H1 (cell line): Measurements from ENCODE around the gene SELENOV. TPM values are rescaled to one million over a fixed set of nuclear protein-coding genes. Genes with fewer than 3 reads are reported as not detected.

Experiments used
- CTCF ChIA-PET: fragments of 300-600 bp; sonication (Branson Sonifier 250); formaldehyde crosslinking; loops from one replicate; lab custom pipeline; 2021; ENCODE audit not compliant: partially characterized antibody; lab: Charles Lee
- POLR2A ChIA-PET: fragments of 300-600 bp; sonication (Branson Sonifier 250); formaldehyde crosslinking; loops from one replicate; lab custom pipeline; 2021; ENCODE audit warnings: inconsistent platforms; ENCODE audit not compliant: partially characterized antibody; lab: Charles Lee
- DNase-seq, 2 experiments: peaks; one replicate each; pipeline versions ENCODE4 v3.0.0 to v3.0.0-alpha.2; 2010 to 2022; ENCODE audit warnings: low spot score in 2 of 2, low read depth in 1 of 2, mixed read lengths in 1 of 2
- FAIRE-seq: peaks from 2 replicates; lab custom pipeline; 2011; peaks lifted over from hg19 to GRCh38; lab: Jason Lieb, UNC
- H2AFZ ChIP-seq: 2 replicates; pipeline ENCODE4 v1.8.1; 2012; ENCODE audit warnings: low read length, inconsistent platforms
- H2AK5ac ChIP-seq: 2 replicates; pipeline ENCODE4 v1.6.1; 2013; ENCODE audit warnings: low read depth, low read length
- H2BK120ac ChIP-seq: replicated peaks from 2 replicates; pipeline ENCODE3; 2013; ENCODE audit warnings: low read depth, low read length, inconsistent platforms
- H2BK12ac ChIP-seq: 2 replicates; pipeline ENCODE4 v1.6.1; 2013; ENCODE audit warnings: low read depth, low read length
- H2BK15ac ChIP-seq: 2 replicates; pipeline ENCODE4 v1.6.1; 2013; ENCODE audit warnings: low read length
- H2BK20ac ChIP-seq: 2 replicates; pipeline ENCODE4 v1.6.1; 2013; ENCODE audit warnings: low read length
- H2BK5ac ChIP-seq: 2 replicates; pipeline ENCODE4 v1.6.1; 2013; ENCODE audit warnings: low read depth, low read length
- H3K14ac ChIP-seq: 2 replicates; pipeline ENCODE4 v1.6.1; 2013; ENCODE audit warnings: inconsistent platforms; ENCODE audit not compliant: insufficient read length
- H3K18ac ChIP-seq: 2 replicates; pipeline ENCODE4 v1.6.1; 2013; ENCODE audit warnings: low read length; ENCODE audit errors: extremely low read depth
- H3K23ac ChIP-seq: 2 replicates; pipeline ENCODE4 v1.6.1; 2013; ENCODE audit warnings: inconsistent platforms; ENCODE audit not compliant: insufficient read length
- H3K23me2 ChIP-seq: 2 replicates; pipeline ENCODE4 v1.6.1; 2013; ENCODE audit warnings: low read depth, low read length
- H3K27ac ChIP-seq: 2 replicates; pipeline ENCODE4 v1.6.1; 2011; ENCODE audit warnings: low read depth, low read length, inconsistent platforms
- H3K27me3 ChIP-seq, 4 experiments: replicated peaks in 1 of 4; 1 replicate in 1 of 4; 2 replicates in 3 of 4; pipeline versions ENCODE4 v1.6.1 to v1.8.1; 2011 to 2013; ENCODE audit warnings: low read length in 3 of 4, mild to moderate bottlenecking in 3 of 4, inconsistent platforms in 2 of 4, mixed read lengths in 2 of 4, moderate library complexity in 1 of 4; ENCODE audit not compliant: control insufficient read depth in 3 of 4, insufficient read depth in 3 of 4; ENCODE audit errors: extremely low read depth in 1 of 4
- H3K36me3 ChIP-seq, 4 experiments: 2 replicates each; pipeline versions ENCODE4 v1.6.1 to v1.8.1; 2011 to 2013; ENCODE audit warnings: mild to moderate bottlenecking in 4 of 4, low read length in 3 of 4, moderate library complexity in 2 of 4, control low read depth in 1 of 4, inconsistent platforms in 1 of 4; ENCODE audit not compliant: insufficient read depth in 4 of 4, control insufficient read depth in 2 of 4
- H3K4ac ChIP-seq: replicated peaks from 2 replicates; pipeline ENCODE3; 2013; ENCODE audit warnings: low read length, low read depth, mixed read lengths, inconsistent platforms; ENCODE audit not compliant: insufficient read length
- H3K4me1 ChIP-seq, 4 experiments: replicated peaks in 1 of 4; 1 replicate in 1 of 4; 2 replicates in 3 of 4; pipeline versions ENCODE4 v1.6.1 to v1.8.1; 2011 to 2013; ENCODE audit warnings: low read length in 3 of 4, inconsistent platforms in 2 of 4, mixed read lengths in 1 of 4; ENCODE audit not compliant: insufficient read depth in 4 of 4, control insufficient read depth in 3 of 4
- H3K4me2 ChIP-seq, 2 experiments: 2 replicates each; pipeline versions ENCODE4 v1.6.1 to v1.8.1; 2011 to 2013; ENCODE audit warnings: low read depth in 2 of 2, low read length in 2 of 2, control low read depth in 1 of 2, inconsistent platforms in 1 of 2, mild to moderate bottlenecking in 1 of 2; ENCODE audit not compliant: insufficient read depth in 1 of 2
- H3K4me3 ChIP-seq, 4 experiments: fragments of 200-600, 300-600 bp in 1 of 4; sonication (generic), shearing (Covaris generic), sonication (Bioruptor Twin) in 1 of 4; 2 replicates each; pipeline versions ENCODE4 v1.5.1 to v1.8.1; 2011 to 2016; ENCODE audit warnings: low read length in 4 of 4, low read depth in 3 of 4, control low read depth in 2 of 4, inconsistent platforms in 2 of 4, mild to moderate bottlenecking in 2 of 4, mixed read lengths in 1 of 4, moderate library complexity in 1 of 4; ENCODE audit not compliant: insufficient read depth in 2 of 4; ENCODE audit errors: extremely low read depth in 1 of 4
- H3K56ac ChIP-seq: replicated peaks from 2 replicates; pipeline ENCODE3; 2013; ENCODE audit warnings: low read depth, mild to moderate bottlenecking, mixed read lengths, low read length, inconsistent platforms; ENCODE audit not compliant: insufficient read length
- H3K79me1 ChIP-seq: 2 replicates; pipeline ENCODE4 v1.6.1; 2013; ENCODE audit warnings: low read depth, low read length, control low read depth
- H3K79me2 ChIP-seq, 2 experiments: 2 replicates each; pipeline versions ENCODE4 v1.6.1 to v1.8.1; 2012 to 2013; ENCODE audit warnings: low read length in 2 of 2, mild to moderate bottlenecking in 2 of 2, inconsistent platforms in 1 of 2; ENCODE audit not compliant: insufficient read depth in 2 of 2, control insufficient read depth in 1 of 2
- H3K9ac ChIP-seq, 4 experiments: replicated peaks in 1 of 4; 1 replicate in 1 of 4; 2 replicates in 3 of 4; pipeline versions ENCODE4 v1.6.1 to v1.8.1; 2011 to 2013; ENCODE audit warnings: low read depth in 3 of 4, low read length in 3 of 4, control low read depth in 2 of 4, mild to moderate bottlenecking in 2 of 4, moderate library complexity in 2 of 4, inconsistent platforms in 1 of 4; ENCODE audit errors: extremely low read depth in 1 of 4
- H3K9me3 ChIP-seq, 2 experiments: 2 replicates each; pipeline versions ENCODE4 v1.6.1 to v1.8.1; 2012 to 2013; ENCODE audit warnings: mild to moderate bottlenecking in 2 of 2, moderate library complexity in 2 of 2, control low read depth in 1 of 2, inconsistent platforms in 1 of 2, low read depth in 1 of 2, low read length in 1 of 2, mixed read lengths in 1 of 2; ENCODE audit not compliant: insufficient read depth in 2 of 2
- H4K20me1 ChIP-seq, 2 experiments: replicated peaks in 1 of 2; 2 replicates each; pipeline versions ENCODE3 to v1.8.1; 2011 to 2013; ENCODE audit warnings: inconsistent platforms in 2 of 2, low read length in 2 of 2, mild to moderate bottlenecking in 1 of 2; ENCODE audit not compliant: insufficient read depth in 2 of 2, control insufficient read depth in 1 of 2
- H4K5ac ChIP-seq: 2 replicates; pipeline ENCODE4 v1.6.1; 2013; ENCODE audit warnings: low read length, low read depth, mixed read lengths, inconsistent platforms; ENCODE audit not compliant: insufficient read length
- H4K8ac ChIP-seq: 2 replicates; pipeline ENCODE4 v1.8.0; 2013; ENCODE audit warnings: mild to moderate bottlenecking, moderate library complexity, low read length, inconsistent platforms; ENCODE audit not compliant: insufficient read depth; ENCODE audit errors: extremely low read depth
- H4K91ac ChIP-seq: replicated peaks from 2 replicates; pipeline ENCODE3; 2013; ENCODE audit warnings: low read length, mixed read lengths, inconsistent platforms; ENCODE audit not compliant: insufficient read length
- BACH1 ChIP-seq: IDR thresholded peaks from 2 replicates; pipeline ENCODE4 v1.6.1; 2012; ENCODE audit warnings: low read length, improper control_type of control experiment
- BRCA1 ChIP-seq: IDR thresholded peaks from 2 replicates; pipeline ENCODE4 v1.6.1; 2012; ENCODE audit warnings: low read depth, low read length, improper control_type of control experiment
- CBX5 ChIP-seq: fragments of 300-800, 300-1000 bp; sonication (generic); IDR thresholded peaks from 2 replicates; pipeline ENCODE4 v1.7.1; 2016; ENCODE audit warnings: antibody characterized with exemption, low read length, low read depth
- EP300 ChIP-seq, 2 experiments: IDR thresholded peaks; 1 replicate in 1 of 2; 2 replicates in 1 of 2; pipeline ENCODE4 v1.6.1; 2011 to 2012; ENCODE audit warnings: low read depth in 2 of 2, low read length in 2 of 2, mild to moderate bottlenecking in 2 of 2, borderline replicate concordance in 1 of 2, inconsistent platforms in 1 of 2, moderate library complexity in 1 of 2
- GABPA ChIP-seq: IDR thresholded peaks from 2 replicates; pipeline ENCODE4 v1.6.1; 2011; ENCODE audit warnings: mild to moderate bottlenecking, low read length, moderate library complexity, borderline replicate concordance; ENCODE audit not compliant: insufficient read depth
- KDM4A ChIP-seq: IDR thresholded peaks from one replicate; pipeline ENCODE4 v1.7.1; 2012; ENCODE audit warnings: low read depth, mild to moderate bottlenecking, moderate library complexity, low read length, inconsistent platforms; ENCODE audit not compliant: severe bottlenecking
- RNF2 ChIP-seq: fragments of 200-900, 300-1000 bp; sonication (generic); IDR thresholded peaks from 2 replicates; pipeline ENCODE4 v1.7.1; 2016; ENCODE audit warnings: borderline replicate concordance, low read depth, mild to moderate bottlenecking, antibody characterized with exemption, low read length; ENCODE audit not compliant: poor library complexity, severe bottlenecking; ENCODE audit errors: missing control alignments
- SIN3A ChIP-seq, 2 experiments: IDR thresholded peaks in 1 of 2; conservative IDR thresholded peaks in 1 of 2; 2 replicates each; pipeline ENCODE4 v1.6.1; 2011 to 2012; ENCODE audit warnings: low read length in 2 of 2, improper control_type of control experiment in 1 of 2, low read depth in 1 of 2, mild to moderate bottlenecking in 1 of 2
- SRF ChIP-seq: IDR thresholded peaks from 2 replicates; pipeline ENCODE4 v1.6.1; 2011; ENCODE audit warnings: mild to moderate bottlenecking, low read depth, low read length, moderate library complexity
- TBP ChIP-seq: IDR thresholded peaks from 2 replicates; pipeline ENCODE4 v1.6.1; 2011; ENCODE audit warnings: low read depth, low read length, improper control_type of control experiment
- TCF12 ChIP-seq: IDR thresholded peaks from 2 replicates; pipeline ENCODE4 v1.6.1; 2011; ENCODE audit warnings: low read depth, mild to moderate bottlenecking, low read length
- WGBS, 2 experiments: shearing (Covaris generic) in 1 of 2; methylation state at CpG; one replicate each; pipeline versions ENCODE4 v1.1.6 to v1.1.7; 2013 to 2015; ENCODE audit warnings: low lambda C conversion rate in 2 of 2, mixed read lengths in 2 of 2, inconsistent platforms in 1 of 2, low coverage in 1 of 2, missing lambda C conversion rate in 1 of 2; ENCODE audit not compliant: insufficient replicate concordance in 2 of 2, insufficient coverage in 1 of 2, insufficient read length in 1 of 2; ENCODE audit errors: extremely low coverage in 1 of 2, missing lambda C conversion rate in 1 of 2; 5-methylcytosine and 5-hydroxymethylcytosine counted together
- polyA plus RNA-seq, 7 experiments: library from polyadenylated mRNA; depleted of rRNA in 3 of 7; stranded (reverse) in 5 of 7; unstranded in 2 of 7; fragments of >200 nt in 5 of 7; fragments of 200-250 nt in 2 of 7; gene quantifications; 1 replicate in 5 of 7; 2 replicates in 1 of 7; 4 replicates in 1 of 7; pipeline versions ENCODE4 v1.2.1 to v1.2.3, GENCODE V29; 2011 to 2013; ENCODE audit warnings: missing spikeins in 2 of 7, mixed read lengths in 2 of 7
- total RNA-seq: library from RNA; stranded (reverse); fragmentation: NEBNext Ultra II Directional; extraction: Animal tissue kit (Norgen Biotek cat#: 25700); gene quantifications from 2 replicates; pipeline ENCODE4 v1.2.1, GENCODE V29; 2021
- TF ChIP-seq, protein P1 (sequence below): IDR thresholded peaks from 2 replicates; pipeline ENCODE4 v1.6.1; 2012; ENCODE audit warnings: inconsistent platforms

Gene SELENOV
- total and polyA plus RNA-seq, 2 of the 8 experiments (the other 6 are each of a cell fraction or from before 2014, with no cell fraction given): 8.4 to 10.7 TPM

DNA sequence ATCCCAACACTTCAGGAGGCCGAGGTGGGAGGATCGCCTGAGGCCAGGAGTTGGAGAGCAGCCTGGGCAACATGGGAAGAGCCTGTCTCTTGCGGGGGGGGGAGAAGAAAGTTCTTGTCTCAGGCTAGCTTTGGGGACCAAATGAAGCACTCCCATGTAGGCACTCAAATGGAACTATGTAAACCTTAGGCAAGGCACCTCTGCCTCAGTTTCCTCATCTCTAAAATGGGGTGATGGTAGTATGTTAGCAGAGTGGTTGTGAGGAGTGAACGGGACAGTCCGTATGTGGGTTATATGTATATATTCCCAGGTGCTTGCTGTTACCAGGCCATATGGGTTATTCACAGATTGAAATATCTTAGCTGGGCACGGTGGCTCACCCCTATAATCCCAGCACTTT, 22.7 kb upstream of the SELENOV start:
- no peak overlapping the region for H3K18ac ChIP-seq
- H3K79me1 ChIP-seq: no peaks in the 10 kb centered on the region
- WGBS, 2 experiments: 93% methylated on average over 6 of the region's 6 CpGs; no CpG with 5 or more reads in 1 of the 2 experiments
- no peak overlapping the region for H3K14ac ChIP-seq
- TF ChIP-seq SRF: no peak
- TF ChIP-seq BRCA1: no peak
- TF ChIP-seq KDM4A: no peak
- no peak for TF ChIP-seq EP300 (IDR thresholded peaks at IDR 0.05; ENCODE audit: borderline replicate concordance in 1 of 2, low read depth in 2 of 2, low read length in 2 of 2)
- TF ChIP-seq GABPA: no peak
- TF ChIP-seq RNF2: no peak
- TF ChIP-seq CBX5: no peak
- TF ChIP-seq, protein P1, sequence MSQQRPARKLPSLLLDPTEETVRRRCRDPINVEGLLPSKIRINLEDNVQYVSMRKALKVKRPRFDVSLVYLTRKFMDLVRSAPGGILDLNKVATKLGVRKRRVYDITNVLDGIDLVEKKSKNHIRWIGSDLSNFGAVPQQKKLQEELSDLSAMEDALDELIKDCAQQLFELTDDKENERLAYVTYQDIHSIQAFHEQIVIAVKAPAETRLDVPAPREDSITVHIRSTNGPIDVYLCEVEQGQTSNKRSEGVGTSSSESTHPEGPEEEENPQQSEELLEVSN: no peak
- no peak for TF ChIP-seq TCF12
- TF ChIP-seq SIN3A (conservative IDR thresholded peaks at IDR 0.05 in 1 of 2, IDR thresholded peaks at IDR 0.05 in 1 of 2; ENCODE audit: low read depth in 1 of 2, low read length in 2 of 2): no peak
- no peak for TF ChIP-seq TBP
- no peak for TF ChIP-seq BACH1
- H3K56ac ChIP-seq: no peak overlapping the region
- DNase-seq (no peak), FAIRE-seq (no peak)
- no peak overlapping the region for H4K8ac ChIP-seq
- H3K27me3 ChIP-seq: no peaks in the 10 kb centered on the region
- H3K4ac ChIP-seq: no peak overlapping the region
- no peak overlapping the region for H2BK5ac ChIP-seq
- H3K23ac ChIP-seq: no peak overlapping the region
- peaks cover 7 to 37% (median 25%) of the 10 kb centered on the region in 4 experiments; a peak in 6 of 8 replicates for H3K36me3 ChIP-seq
- H4K20me1 ChIP-seq: peaks cover 0 to 2% of the 10 kb centered on the region in 2 experiments
- no peaks in the 10 kb centered on the region for H3K79me2 ChIP-seq
- H3K4me1 ChIP-seq: peaks cover 0 to 2% (median 0%) of the 10 kb centered on the region in 4 experiments; a peak in 2 of 7 replicates
- H3K27ac ChIP-seq: no peak overlapping the region
- H2AFZ ChIP-seq: no peak overlapping the region
- no peak overlapping the region for H3K9ac ChIP-seq
- no peak overlapping the region for H3K4me3 ChIP-seq
- no peak overlapping the region for H2BK12ac ChIP-seq
- H3K4me2 ChIP-seq: no peak overlapping the region
- H3K9me3 ChIP-seq: no peaks in the 10 kb centered on the region
- H2BK20ac ChIP-seq: no peak overlapping the region
- H2AK5ac ChIP-seq: no peak overlapping the region
- no peaks in the 10 kb centered on the region for H3K23me2 ChIP-seq
- no peak overlapping the region for H2BK120ac ChIP-seq
- CTCF ChIA-PET: interaction anchor here (0.8 to 1.4 kb wide), 3 partner anchors 9 to 41 kb away, joined by 3 to 5 read pairs (median 3); partner anchors contain the start of gene EID2B
- no peak overlapping the region for H4K5ac ChIP-seq
- POLR2A ChIA-PET: interaction anchor here (0.6 to 11.1 kb wide), 13 partner anchors 8 to 129 kb away, joined by 3 to 96 read pairs (median 3); partner anchors contain the start of genes EID2B, SELENOV and TIMM50
- no peak overlapping the region for H2BK15ac ChIP-seq
- no peak overlapping the region for H4K91ac ChIP-seq
